NCI-H2081 (cell line): ENCODE data around the gene HHEX.
A peak's percentile ranks its signal among the peaks of the same experiment; 100 is the strongest.
"Not testable (repeated sequence)": the region's sequence is repeated elsewhere in the genome, so short reads cannot be mapped to it uniquely, and the experiment has no call there.

Source experiments
- DNase-seq, 2 experiments: peaks; one replicate each; lab custom pipeline; 2025; lab: John Stamatoyannopoulos, UW

HHEX gene

DNA sequence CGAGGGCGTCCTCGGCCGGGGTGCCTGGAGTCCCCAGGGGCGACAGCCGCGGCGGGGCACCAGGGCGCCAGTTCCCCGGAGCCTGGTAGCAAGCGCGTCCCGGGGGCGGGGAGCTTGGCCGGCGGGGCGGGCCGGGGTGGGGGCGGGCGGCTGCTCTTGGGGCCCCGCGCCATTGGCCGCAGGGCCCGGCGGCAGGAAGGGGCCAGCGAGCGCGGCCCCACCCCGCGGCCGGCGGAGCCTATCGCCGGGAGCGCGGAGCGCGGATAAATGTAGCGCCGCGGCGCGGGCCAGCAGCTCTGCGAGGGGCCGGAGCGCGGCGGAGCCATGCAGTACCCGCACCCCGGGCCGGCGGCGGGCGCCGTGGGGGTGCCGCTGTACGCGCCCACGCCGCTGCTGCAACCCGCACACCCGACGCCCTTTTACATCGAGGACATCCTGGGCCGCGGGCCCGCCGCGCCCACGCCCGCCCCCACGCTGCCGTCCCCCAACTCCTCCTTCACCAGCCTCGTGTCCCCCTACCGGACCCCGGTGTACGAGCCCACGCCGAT, at the start of gene HHEX:
Gene HHEX (plus strand): TSS at position 293 of the 548 bp plus-strand sequence. CDS start 32 bp downstream, at position 325.
- DNase-seq: peak; percentile 40 to 66

DNA sequence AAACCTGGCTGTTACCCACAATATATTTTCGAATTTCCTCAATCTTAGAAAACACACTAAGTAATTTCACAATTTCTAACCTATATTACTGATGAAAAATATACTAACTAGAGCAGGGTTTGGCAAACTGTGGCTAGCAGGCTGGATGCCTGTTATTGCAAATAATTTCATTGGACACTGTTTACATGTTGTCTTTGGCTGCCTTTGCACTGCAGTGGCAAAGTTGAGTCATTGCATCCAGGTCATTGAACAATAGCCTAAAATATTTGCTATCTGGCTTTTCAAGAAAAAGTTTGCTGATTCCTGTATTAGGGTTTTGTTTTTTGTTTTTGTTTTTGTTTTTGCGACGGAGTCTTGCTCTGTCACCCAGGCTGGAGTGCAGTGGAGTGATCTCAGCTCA, 49.6 kb upstream of the HHEX start:
- no peak for DNase-seq

DNA sequence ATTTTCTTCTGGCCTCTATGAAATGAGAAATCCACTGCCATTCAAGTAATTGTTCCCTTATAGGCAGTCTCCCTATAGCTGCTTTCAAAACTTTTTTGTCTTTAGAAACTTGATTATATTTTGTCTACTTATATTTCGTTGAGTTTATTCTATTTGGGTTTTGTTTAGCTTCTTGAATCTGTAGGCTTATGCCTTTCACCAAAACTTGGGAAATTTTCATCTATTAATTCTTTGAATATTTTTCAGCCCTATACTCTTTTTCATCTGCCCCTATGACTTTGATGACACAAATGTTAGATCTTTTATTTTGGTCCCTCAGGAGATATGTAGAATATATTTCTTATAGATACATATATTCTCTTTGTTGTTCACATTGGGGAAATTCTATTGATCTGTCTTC, 48.3 kb upstream of the HHEX start:
- DNase-seq: no peak

DNA sequence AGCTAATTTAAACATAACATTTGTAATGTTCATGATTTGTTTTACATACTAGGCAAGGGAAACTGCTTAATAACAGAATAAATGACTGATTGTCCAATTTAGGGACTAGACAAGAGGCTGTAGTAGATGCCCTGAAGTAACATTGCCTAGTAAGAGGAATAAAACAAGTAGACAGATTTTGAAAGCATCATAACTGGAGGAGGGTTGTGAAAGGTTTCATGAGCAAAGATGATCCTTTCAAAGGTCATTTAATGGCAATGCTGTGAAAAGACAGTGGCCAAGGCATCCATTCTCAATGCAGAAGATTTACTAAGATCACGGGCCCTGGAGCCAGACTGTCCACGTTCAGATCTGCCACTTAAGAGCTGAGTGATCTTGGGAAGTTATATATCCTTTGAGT, 44.8 kb upstream of the HHEX start:
- no peak for DNase-seq

DNA sequence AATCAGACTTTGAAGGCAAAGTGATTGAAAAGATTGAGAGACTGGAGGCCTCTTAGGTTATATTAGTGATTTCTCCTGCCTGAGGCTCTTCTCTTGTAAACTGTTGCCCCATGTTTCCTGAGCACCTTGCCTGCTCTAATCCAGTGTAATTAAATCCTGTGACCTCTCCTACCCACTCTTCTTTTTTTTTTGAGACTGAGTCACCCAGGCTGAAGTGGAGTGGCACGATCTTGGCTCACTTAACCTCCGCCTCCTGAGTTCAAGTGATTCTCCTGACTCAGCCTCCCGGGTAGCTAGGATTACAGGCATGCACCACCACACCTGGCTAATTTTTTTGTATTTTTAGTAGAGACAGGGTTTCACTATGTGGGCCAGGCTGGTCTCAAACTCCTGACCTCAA, 38.9 kb upstream of the HHEX start:
- DNase-seq: not testable (repeated sequence)

DNA sequence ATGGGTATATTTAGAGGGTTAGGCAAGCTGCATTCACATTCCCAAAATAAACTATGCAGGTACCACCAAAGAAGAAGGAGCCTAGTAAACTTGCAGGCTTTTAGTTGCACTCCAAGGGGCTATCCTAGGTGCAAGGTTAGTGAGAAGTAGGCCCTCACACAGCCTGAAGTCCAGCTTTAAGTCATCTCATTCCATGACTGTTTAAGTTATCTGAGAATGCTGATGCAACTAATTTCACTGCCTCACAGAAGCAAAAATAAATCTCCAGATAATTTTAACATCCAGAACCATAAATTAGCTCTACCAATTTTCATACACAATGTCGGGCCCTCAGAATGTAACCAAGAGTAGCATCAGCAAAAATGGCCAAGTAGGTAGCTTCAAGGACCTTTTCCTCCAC, 34.3 kb upstream of the HHEX start:
- DNase-seq: no peak

DNA sequence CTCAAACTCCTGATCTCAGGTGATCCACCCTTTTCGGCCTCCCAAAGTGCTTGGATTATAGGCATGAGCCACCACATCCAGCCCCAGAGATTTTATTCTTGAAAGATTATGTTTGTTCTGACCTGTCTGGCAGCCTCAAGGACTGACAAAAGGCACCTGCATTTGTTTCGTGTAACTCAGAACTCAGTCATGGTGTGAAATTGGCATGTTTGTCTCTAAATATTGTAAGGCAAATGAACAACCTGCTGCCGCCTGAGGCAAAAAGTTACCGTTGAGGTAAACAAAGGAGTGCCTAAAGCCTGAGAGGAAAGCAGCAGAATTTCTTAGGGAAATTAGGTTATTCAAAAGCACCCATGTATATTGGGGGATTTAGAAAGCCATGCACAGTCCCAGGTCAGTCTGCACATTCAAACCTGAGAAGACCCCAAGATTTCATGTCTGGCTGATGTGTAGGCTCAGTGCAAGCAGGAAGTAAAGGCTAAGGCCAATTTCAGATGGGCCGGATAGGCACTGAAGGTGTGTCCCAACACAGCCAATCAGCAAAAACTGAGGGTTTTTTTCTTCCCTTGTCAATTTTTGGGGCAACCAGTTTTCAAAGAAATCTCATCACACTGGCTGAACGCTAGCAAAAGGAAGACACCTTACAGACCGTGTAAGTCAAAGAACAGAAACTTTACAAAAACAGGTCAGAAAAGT, 33.3 kb upstream of the HHEX start:
- no peak for DNase-seq

DNA sequence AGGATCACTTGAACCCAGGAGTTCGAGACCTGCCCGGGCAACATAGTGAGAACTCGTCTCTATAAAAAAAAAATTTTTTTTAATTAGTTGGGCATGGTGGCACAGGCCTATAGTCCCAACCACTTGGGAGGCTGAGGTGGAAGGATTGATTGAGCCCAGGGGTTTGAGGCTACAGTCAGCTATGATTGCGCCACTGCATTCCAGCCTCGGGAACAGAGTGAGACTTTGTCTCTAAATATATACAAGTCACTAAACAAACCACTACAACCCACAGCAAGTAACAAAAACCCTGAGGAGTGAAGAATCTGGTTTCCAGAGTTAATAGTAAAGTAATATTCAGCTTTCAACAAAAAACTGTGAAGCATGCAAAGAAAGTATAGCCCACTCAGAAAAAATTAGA, 32.7 kb upstream of the HHEX start:
- DNase-seq: no peak

DNA sequence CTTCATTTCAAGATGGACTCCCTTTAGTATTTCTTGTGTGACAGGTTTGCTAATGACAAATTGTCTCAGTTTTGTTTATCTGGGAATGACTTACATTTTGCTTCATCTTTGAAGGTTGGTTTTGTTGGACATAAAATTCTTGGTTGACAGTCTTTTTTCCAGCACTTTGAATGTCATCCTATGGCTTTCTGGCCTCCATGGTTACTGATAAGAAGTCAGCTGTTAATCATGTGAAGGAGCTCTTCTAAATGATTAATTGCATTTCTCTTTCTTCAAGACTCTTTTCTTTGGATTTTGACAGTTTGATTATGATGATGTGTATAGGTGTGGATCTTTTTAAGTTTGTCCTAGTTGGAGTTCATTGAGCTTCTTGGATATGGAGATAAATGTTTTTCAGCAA, 26.9 kb upstream of the HHEX start:
- DNase-seq: no peak

DNA sequence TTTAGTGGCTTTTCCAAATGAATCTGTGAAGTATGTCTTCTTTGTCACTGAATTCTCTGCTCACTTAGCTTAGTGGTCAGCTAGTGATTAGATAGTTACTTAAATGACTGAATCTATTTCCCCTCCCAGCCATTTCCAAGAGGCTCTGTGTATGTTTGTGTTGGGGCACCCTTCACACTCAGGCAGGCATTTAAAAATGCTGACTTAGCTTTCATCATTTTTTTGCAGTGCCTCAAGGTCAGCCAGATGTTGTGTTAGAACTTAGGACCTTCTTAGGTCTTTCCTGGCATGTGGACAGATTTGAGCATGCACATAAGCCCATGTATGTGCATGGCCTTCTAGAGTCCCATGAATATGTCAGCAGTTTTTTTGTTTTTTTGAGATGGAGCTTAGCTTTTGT, 25.4 kb upstream of the HHEX start:
- DNase-seq: no peak

DNA sequence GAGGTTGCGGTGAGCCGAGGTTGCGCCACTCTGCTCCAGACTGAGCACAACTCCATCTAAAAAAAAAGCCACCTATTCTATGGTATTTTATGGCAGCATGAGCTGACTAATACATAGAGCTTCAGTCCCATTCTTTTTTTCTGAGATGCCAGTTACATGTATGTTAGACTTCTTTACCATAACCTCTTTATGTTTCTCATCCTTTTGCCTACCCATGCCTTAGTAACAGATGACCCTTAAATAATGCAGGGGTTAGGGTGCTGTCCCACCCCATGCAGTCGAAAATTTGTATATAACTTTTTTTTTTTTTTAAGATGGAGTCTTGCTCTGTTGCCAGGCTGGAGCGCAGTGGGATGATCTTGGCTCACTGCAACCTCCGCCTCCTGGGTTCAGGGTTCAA, 22.7 kb upstream of the HHEX start:
- DNase-seq: no peak

DNA sequence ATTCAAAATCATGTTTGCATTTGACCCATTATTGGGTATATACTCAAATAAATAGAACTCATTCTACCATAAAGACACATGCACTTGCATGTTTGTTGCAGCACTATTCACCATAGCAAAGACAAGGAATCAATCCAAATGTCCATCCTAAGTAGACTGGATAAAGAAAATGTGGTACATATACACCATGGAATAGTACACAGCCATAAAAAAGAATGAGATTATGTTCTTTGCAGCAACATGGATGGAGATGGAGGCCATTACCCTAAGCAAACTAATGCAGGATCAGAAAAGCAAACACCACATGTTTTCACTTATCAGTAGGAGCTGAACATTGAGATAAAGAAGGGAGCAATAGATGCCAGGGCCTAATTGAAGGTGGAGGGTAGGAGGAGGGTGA, 12.0 kb upstream of the HHEX start:
- no peak for DNase-seq

DNA sequence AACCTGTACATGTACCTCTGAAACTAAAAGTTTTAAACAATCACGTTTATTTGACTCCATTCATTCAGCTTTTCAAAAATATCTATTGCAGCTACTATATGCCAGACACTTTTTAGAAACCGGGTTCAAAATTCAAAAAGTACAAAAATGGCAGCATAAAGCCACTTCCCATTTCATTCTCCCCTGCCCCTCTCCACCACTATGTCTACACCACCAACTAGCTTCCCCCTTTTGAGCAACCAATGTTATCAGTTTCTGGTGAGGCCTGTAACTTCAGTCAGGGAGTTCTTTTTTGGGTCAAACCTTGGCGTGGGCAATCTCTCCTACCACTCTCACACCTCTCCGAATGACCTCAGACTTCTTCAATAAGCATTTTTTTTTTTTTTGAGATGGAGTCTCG, 11.5 kb upstream of the HHEX start:
- DNase-seq: no peak

DNA sequence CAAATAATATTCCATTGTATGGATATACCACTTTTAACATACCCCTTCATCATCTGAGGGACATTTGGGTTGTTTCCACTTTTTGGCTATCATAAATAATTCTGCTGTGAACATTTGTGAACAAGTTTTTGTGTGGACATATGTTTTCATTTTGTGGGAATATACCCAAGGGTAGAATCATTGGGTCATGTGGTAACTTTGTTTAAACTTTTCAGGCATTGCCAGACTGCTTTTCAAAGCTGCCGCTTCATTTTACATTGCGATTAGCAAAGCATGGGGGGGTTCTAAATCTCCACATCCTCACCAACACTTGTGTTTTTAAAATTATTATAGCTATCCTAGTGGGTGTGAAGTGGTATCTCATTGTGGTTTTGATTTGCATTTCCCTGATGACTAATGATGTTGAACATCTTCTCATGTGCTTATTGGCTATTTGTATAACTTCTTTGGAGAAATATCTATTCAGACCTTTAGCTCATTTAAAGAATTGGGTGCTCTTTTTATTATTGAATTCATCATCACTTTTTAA, 8.4 kb upstream of the HHEX start:
- no peak for DNase-seq

DNA sequence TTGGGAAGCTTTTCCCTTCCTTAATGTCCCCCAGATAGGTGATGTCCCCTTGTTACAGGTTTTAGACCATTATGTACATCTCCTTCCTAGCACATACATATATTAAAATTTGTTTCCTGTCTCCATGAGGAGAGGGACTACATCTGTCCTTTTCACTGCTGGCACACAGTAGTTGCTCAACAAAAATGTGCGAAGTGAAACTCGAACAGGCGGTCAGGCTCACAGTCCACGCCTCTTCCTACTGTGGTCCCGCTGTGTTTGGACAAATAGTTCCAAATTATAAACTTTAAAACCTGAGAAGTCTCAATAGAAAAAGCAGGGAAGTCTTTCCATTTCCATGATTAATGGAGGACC, 1.2 kb upstream of the HHEX start:
- no peak for DNase-seq

DNA sequence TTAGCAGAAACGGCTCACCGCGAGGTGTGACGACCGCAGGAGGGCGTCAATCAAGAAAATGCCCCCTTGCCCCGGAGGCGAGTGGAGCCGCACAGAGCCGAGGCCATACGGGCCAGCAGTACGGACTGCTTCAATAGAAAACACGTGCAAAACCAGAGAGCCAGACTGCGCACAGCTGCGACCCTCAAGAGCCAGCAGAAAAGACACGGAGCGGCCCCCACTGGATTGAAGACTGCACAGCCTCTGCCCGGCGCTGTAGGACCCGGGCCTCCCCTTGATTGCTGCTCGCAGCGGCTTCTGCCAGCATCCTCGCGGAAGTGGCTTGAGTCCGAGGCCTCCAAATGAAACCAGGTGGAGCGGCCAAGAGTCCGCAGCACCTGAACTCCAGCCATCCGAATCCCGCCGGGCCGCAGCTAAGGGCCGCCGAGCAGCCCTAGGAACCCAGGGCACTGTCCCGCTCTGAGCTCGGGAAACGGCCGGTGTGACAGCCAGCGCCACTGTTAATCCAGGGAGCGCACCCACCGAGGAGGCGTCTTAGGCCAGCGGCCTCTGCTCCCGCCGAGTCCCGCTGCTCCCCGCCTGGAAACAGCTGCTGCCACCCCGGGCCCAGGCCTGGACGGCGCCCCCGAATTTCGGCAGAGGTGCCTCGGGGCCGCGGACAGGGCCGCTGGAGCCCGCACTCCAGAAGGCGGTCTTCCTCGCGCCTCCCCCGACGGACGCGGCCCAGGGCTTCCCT, 660 bp upstream of the HHEX start:
- DNase-seq: no peak

DNA sequence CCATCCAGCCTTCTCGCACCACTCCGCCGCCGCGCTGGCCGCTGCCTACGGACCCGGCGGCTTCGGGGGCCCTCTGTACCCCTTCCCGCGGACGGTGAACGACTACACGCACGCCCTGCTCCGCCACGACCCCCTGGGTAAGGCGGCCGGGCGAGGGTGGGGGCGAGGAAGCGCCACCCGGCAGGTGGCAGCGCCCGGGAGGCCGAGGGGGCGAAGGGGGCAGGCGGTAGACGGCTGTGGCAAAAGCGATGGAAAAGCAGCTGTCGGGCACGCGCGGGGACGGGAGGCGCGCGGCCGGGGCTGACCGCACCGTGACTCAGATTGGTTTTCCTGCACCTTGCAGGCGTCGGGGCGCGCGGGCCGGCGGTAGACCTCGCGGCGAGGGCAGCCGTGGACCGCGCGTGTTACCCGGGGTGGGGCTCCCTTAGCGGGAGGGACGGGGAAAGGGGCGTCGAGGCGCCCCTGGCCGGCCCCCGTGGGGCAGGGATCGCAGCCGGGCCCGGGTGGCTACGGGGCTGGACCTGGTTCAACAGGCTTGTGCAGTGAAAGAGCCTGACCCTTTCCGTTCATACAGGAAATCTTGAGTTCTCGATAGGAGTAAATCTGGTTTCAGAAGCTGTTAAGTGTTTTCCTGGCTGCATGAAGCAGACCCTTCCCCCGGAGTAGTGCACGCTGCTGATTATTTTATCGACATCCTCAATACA, 608 bp downstream of the HHEX start:
- DNase-seq: no peak

DNA sequence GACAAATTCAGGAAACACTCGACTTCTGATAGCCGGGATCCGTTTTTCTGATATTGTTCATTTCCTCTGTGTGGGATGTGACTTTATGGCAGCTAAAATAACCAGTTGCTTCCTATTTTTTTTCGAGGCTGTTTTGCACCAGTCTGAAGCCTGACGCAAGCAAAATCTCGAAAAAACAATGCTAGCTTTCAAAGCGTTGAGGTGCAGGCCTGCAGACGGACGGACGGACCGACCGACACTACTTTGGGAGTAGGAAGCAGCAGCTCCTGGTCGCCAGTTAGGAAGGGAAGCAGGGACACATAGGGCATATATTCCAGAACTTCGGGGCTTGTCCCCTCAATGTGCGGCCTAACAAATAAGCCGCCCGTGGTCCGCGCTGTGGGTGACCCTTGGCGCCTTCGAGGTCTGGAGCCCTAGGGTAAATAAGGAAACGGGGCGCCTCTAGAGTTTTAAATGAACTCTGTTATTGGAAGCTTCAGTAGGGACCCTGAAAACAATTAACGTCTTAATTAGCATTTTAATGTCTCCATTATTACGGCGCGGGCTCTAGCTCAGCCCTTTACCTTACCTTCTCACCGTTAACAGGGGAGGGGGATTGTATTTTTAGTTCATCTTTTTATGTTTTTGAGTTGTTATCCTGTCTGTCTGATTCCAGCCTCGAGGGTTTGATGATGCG, 1.3 kb downstream of the HHEX start:
- no peak for DNase-seq

DNA sequence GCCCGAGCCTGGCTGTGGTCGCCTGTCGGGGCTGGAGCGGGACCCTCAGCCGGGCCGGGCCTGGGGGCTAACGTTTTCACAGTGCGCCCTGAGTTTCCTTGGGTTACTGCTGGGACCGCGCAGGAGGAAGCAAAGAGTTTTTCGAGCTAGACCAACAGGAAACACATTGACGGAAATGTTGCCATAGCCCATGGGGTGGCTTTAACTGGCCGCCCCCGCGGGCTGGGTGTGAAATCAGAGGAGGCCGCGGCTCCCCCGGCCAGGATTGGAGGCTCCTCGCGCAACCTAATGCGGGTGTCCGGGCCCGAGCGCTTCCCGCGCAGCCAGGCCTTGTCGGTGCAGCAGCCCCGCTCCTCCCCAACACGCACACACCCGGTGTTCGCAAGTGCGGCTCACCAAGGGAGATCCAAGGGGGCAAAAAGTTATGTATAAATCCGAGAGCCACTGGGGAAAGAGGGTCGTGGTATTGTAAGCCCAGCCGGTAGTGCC, 1.9 kb downstream of the HHEX start:
- DNase-seq: no peak

DNA sequence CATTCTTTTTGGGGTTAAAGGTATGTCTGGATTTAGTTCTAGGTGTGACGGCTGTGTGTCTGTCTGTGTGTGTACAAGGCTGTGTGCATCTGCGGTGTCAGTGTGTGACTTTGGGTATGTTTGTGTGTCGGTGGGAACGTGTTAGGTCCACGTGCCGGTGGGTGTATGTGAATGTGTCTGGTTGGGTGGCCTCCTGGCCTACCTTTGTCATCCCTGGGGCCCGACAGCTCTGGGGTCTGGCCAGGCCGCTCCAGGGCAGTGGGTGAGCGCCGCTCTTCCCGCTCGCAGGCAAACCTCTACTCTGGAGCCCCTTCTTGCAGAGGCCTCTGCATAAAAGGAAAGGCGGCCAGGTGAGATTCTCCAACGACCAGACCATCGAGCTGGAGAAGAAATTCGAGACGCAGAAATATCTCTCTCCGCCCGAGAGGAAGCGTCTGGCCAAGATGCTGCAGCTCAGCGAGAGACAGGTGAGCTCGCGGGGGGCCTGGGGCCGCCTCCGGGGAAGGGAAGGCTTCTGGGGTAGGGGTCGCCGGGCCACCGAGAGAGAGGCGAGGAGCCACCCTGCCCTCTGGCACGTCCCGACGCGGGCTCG, 2.4 kb downstream of the HHEX start:
- DNase-seq: no peak

DNA sequence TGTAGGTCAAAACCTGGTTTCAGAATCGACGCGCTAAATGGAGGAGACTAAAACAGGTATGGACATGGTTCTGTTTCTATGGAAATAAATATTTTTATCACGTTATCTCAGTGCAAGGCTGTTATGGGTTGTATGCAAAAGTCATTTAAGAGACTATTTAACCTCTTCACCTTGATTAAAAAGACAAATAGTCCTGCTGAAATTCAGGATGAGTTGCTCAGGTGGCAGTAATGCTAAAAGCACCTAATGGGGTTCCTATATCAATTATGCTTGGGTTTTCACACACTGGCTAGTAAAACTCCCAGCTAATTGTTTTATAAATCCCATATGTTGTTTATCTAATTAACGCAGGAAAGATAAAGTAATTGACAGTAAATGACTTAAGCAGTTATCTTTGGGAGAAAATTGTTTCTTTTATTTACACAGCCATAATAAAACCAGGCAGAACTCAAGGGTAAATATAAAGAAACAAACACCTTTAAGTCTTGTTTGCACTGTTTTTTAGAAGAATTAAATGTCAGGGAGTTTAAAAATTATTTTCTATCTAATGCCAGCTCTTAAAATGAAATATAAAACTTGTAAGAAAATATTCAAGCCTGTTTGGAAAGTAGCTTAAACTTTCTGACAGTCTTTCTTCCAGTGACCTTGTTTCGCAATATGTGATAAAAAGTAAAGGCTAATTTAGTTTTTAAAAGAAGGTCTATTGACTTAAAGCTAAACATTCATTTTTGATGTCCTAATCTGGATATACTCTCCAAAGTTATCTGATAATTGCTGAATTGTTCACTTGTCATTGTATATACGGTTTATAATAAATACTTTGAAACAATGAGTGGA, 3.2 kb downstream of the HHEX start:
- peak in 1 of 2 experiments; percentile 19 for DNase-seq
